B cell (primary cell): ENCODE results near the gene C2orf81. TPM values are rescaled to one million over a fixed set of nuclear protein-coding genes. Genes with fewer than 3 reads are reported as not detected.

Experiments
- ATAC-seq: fragments of 200-7000 bp; cut with Tn5 transposase; one replicate; pipeline ENCODE4 v1.10.0; 2021; ENCODE audit warnings: low read depth, mild to moderate bottlenecking, moderate number of reproducible peaks, moderate library complexity
- CTCF ChIA-PET: fragments of 350-600 bp; sonication (Branson Sonifier 250); formaldehyde crosslinking; loops from one replicate; lab custom pipeline; 2021; ENCODE audit warnings: antibody characterized with exemption, inconsistent platforms; lab: Charles Lee
- POLR2A ChIA-PET: fragments of 350-600 bp; sonication (Branson Sonifier 250); formaldehyde crosslinking; loops from one replicate; lab custom pipeline; 2021; ENCODE audit warnings: antibody characterized with exemption; lab: Charles Lee
- DNase-seq: peaks from one replicate; pipeline ENCODE4 v3.0.0; 2013
- H2AFZ ChIP-seq: 2 replicates; pipeline ENCODE4 v1.6.1; 2012; ENCODE audit warnings: mild to moderate bottlenecking, low read depth, low read length; ENCODE audit not compliant: insufficient read depth, poor library complexity, severe bottlenecking
- H3K27ac ChIP-seq, 2 donors: 1 replicate in 1 of 2; 2 replicates in 1 of 2; pipeline ENCODE4 v1.5.1; 2012 to 2013; ENCODE audit warnings: low read length in 2 of 2, mild to moderate bottlenecking in 2 of 2, moderate library complexity in 1 of 2
- H3K27me3 ChIP-seq, 4 experiments: fragments of 200-600 bp in 1 of 4; sonication (generic) in 1 of 4; replicated peaks in 1 of 4; 1 replicate in 2 of 4; 2 replicates in 2 of 4; pipeline versions ENCODE4 v1.6.1 to v1.7.0; 2013 to 2016; ENCODE audit warnings: low read length in 3 of 4, mild to moderate bottlenecking in 2 of 4, mixed read lengths in 1 of 4, moderate library complexity in 1 of 4; ENCODE audit not compliant: insufficient read depth in 4 of 4, control insufficient read depth in 3 of 4; ENCODE audit errors: control extremely low read depth in 1 of 4
- H3K36me3 ChIP-seq, 2 experiments: replicated peaks in 1 of 2; 1 replicate in 1 of 2; 2 replicates in 1 of 2; pipeline versions ENCODE4 v1.6.1 to v1.7.1; 2013; ENCODE audit warnings: low read length in 1 of 2; ENCODE audit not compliant: insufficient read depth in 2 of 2, control insufficient read depth in 1 of 2; ENCODE audit errors: control extremely low read depth in 1 of 2, extremely low read depth in 1 of 2
- H3K4me1 ChIP-seq, 2 donors: fragments of 200-600 bp in 1 of 2; sonication (generic) in 1 of 2; 1 replicate in 1 of 2; 2 replicates in 1 of 2; pipeline versions ENCODE4 v1.5.1 to v1.6.1; 2013 to 2017; ENCODE audit warnings: low read length in 2 of 2; ENCODE audit not compliant: control insufficient read depth in 2 of 2, insufficient read depth in 2 of 2
- H3K4me2 ChIP-seq: replicated peaks from 2 replicates; pipeline ENCODE3; 2012; ENCODE audit warnings: mild to moderate bottlenecking, low read depth, low read length; ENCODE audit not compliant: poor library complexity, severe bottlenecking
- H3K4me3 ChIP-seq, 5 experiments: fragments of 200-600 bp in 1 of 5; sonication (generic) in 1 of 5; 1 replicate in 3 of 5; 2 replicates in 2 of 5; pipeline versions ENCODE4 v1.5.1 to v1.7.0; 2011 to 2016; ENCODE audit warnings: low read length in 4 of 5, mild to moderate bottlenecking in 4 of 5, low read depth in 2 of 5, control low read depth in 1 of 5, moderate library complexity in 1 of 5; ENCODE audit not compliant: insufficient read depth in 1 of 5; ENCODE audit errors: control extremely low read depth in 1 of 5, extremely low read depth in 1 of 5
- H3K79me2 ChIP-seq: fragments of 200-600 bp; sonication (generic); one replicate; pipeline ENCODE4 v1.6.0; 2016; ENCODE audit warnings: low read length; ENCODE audit not compliant: control insufficient read depth, insufficient read depth
- H3K9ac ChIP-seq: fragments of 200-600 bp; sonication (generic); 2 replicates; pipeline ENCODE4 v1.6.1; 2017; ENCODE audit warnings: mild to moderate bottlenecking, low read length, moderate library complexity
- H3K9me3 ChIP-seq, 3 donors: one replicate each; pipeline versions ENCODE4 v1.6.1 to v1.7.1; 2013; ENCODE audit warnings: low read length in 2 of 3; ENCODE audit not compliant: control insufficient read depth in 2 of 3, insufficient read depth in 1 of 3; ENCODE audit errors: control extremely low read depth in 1 of 3
- H4K20me1 ChIP-seq: 2 replicates; pipeline ENCODE4 v1.6.0; 2012; ENCODE audit warnings: mild to moderate bottlenecking, low read length; ENCODE audit not compliant: insufficient read depth, control insufficient read depth, poor library complexity, severe bottlenecking
- H3K27ac Mint-ChIP-seq: one replicate; pipeline ENCODE4 v1.8.0; 2021; ENCODE audit warnings: mixed read lengths
- H3K27me3 Mint-ChIP-seq: one replicate; pipeline ENCODE4 v1.8.0; 2021; ENCODE audit warnings: mixed read lengths
- H3K4me1 Mint-ChIP-seq: one replicate; pipeline ENCODE4 v1.8.0; 2021; ENCODE audit warnings: mixed read lengths
- H3K4me3 Mint-ChIP-seq: one replicate; pipeline ENCODE4 v1.8.0; 2021; ENCODE audit warnings: mixed read lengths
- H3K9me3 Mint-ChIP-seq: one replicate; pipeline ENCODE4 v1.8.0; 2022; ENCODE audit warnings: mixed read lengths; ENCODE audit not compliant: insufficient read depth
- CTCF ChIP-seq: fragments of 200-600 bp; IDR thresholded peaks from one replicate; pipeline ENCODE4 v1.8.0; 2022; ENCODE audit warnings: antibody characterized with exemption, mild to moderate bottlenecking
- EZH2 ChIP-seq: IDR thresholded peaks from 2 replicates; pipeline ENCODE4 v1.6.1; 2012; ENCODE audit warnings: borderline replicate concordance, low read depth, mild to moderate bottlenecking, moderate library complexity, low read length; ENCODE audit not compliant: insufficient read depth, poor library complexity, severe bottlenecking
- WGBS: methylation state at CpG from one replicate; pipeline ENCODE4 v1.1.5; 2013; ENCODE audit warnings: missing lambda C conversion rate; ENCODE audit not compliant: insufficient coverage; 5-methylcytosine and 5-hydroxymethylcytosine counted together
- intact Hi-C: fragments of 100-400 bp; cut with micrococcal nuclease; formaldehyde crosslinking; loops from one replicate; pipeline ENCODE4 v1.10.0; 2022
- polyA plus RNA-seq: library from polyadenylated mRNA; depleted of rRNA; stranded (reverse); fragments of >200 nt; gene quantifications from 2 replicates; pipeline ENCODE4 v1.2.3, GENCODE V29; 2012
- total RNA-seq, 2 donors: library from RNA; stranded (reverse); fragments of 120-200 nt in 1 of 2; gene quantifications; 1 replicate in 1 of 2; 2 replicates in 1 of 2; pipeline versions ENCODE4 v1.2.3 to v1.2.4, GENCODE V29; 2013 to 2022

C2orf81 gene
- total and polyA plus RNA-seq, 2 donors (not counting 1 experiment from before 2014, with no cell fraction given) = 5.4 to 8.6 TPM

GRCh38 chr2:74450570-74451190 is 29.3 kb upstream of the C2orf81 start:
- no CpG with 5 or more reads among the region's 3 CpGs for WGBS
- H3K4me2 ChIP-seq = no peak overlapping the region
- Mint-ChIP-seq H3K27ac (no peak overlapping the region), H3K27me3 (peaks cover under 1% of the 10 kb centered on the region), H3K4me3 (no peak overlapping the region), H3K9me3 (no peaks in the 10 kb centered on the region), H3K4me1 (peaks cover 25% of the 10 kb centered on the region)
- DNase-seq (no peak), ATAC-seq (no peak)
- CTCF ChIA-PET = no interaction called here
- no peak for TF ChIP-seq CTCF
- no peak for TF ChIP-seq EZH2
- intact Hi-C loops = no loop called here
- no peaks in the 10 kb centered on the region for H3K27me3 ChIP-seq
- peaks cover 7% of the 10 kb centered on the region for H3K79me2 ChIP-seq
- peaks cover 10 to 20% of the 10 kb centered on the region in 2 donors for H3K4me1 ChIP-seq
- no peak overlapping the region for H3K27ac ChIP-seq
- H3K4me3 ChIP-seq = no peak overlapping the region
- no peaks in the 10 kb centered on the region for H3K36me3 ChIP-seq
- H3K9ac ChIP-seq = no peak overlapping the region
- H3K9me3 ChIP-seq = no peaks in the 10 kb centered on the region
- POLR2A ChIA-PET = no interaction called here
- H4K20me1 ChIP-seq = peaks cover 2% of the 10 kb centered on the region
- H2AFZ ChIP-seq = no peak overlapping the region

- Histone ChIP-seq H3K79me2 (no peaks in the 10 kb centered on the region), H3K9ac (no peak overlapping the region), H3K4me3 (no peak overlapping the region), H3K27ac (no peak overlapping the region), H3K27me3 (peaks cover 0 to 7% (median 1%) of the 10 kb centered on the region in 4 experiments), H4K20me1 (no peaks in the 10 kb centered on the region), H2AFZ (no peak overlapping the region), H3K4me2 (no peak overlapping the region), H3K4me1 (peaks cover 0 to 7% of the 10 kb centered on the region in 2 donors), H3K36me3 (no peaks in the 10 kb centered on the region), H3K9me3 (no peaks in the 10 kb centered on the region)
- no peak for TF ChIP-seq CTCF
- TF ChIP-seq EZH2 = no peak
- ChIA-PET CTCF (no interaction called here), POLR2A (no interaction called here)
- no CpG with 5 or more reads among the region's 2 CpGs for WGBS
- no peak overlapping the region for H3K4me3 Mint-ChIP-seq
- no peak for ATAC-seq
- peaks cover 10% of the 10 kb centered on the region for H3K27me3 Mint-ChIP-seq
- no peaks in the 10 kb centered on the region for H3K9me3 Mint-ChIP-seq
- intact Hi-C loops = no loop called here
- peaks cover 11% of the 10 kb centered on the region for H3K4me1 Mint-ChIP-seq
- H3K27ac Mint-ChIP-seq = no peak overlapping the region
- DNase-seq = no peak
Observed at GRCh38 chr2:74448771-74449170, 27.4 kb upstream of the C2orf81 start.
